NCI-H524 treated with DMSO at 0.1 percent for 48 hours (cell line): Measurements from ENCODE around the gene NFKBIB.

ENCODE experiments used
- DNase-seq: peaks from one replicate; lab custom pipeline; 2025; lab: John Stamatoyannopoulos, UW

Gene NFKBIB

GRCh38 chr19:38958301-38958700 is 58.5 kb downstream of the NFKBIB start:
- no peak for DNase-seq
